ENCODE results near the gene WNK2.

- no peak for TF ChIP-seq CTCF (IDR thresholded peaks at IDR 0.05; ENCODE audit: low read depth, low read length)
- TF ChIP-seq EZH2phosphoT487 (IDR thresholded peaks at IDR 0.05; ENCODE audit: low read depth): no peak
Measured at GRCh38 chr9:93207860-93208734, 24.2 kb downstream of the WNK2 start.

Measured in OCI-LY3 (cell line).